ENCODE measurements around the gene TSPAN14. TPM values are rescaled to one million over a fixed set of nuclear protein-coding genes. Genes with fewer than 3 reads are reported as not detected.

TSPAN14 gene
- total RNA-seq, 2 experiments from 2014 or later = 130 to 136 TPM

- Mint-ChIP-seq H3K4me3 (peak overlapping the region; percentile 75), H3K36me3 (ENCODE audit: low read depth) (peaks cover 65% of the 10 kb centered on the region), H3K4me1 (peaks cover 98% of the 10 kb centered on the region), H3K9me3 (no peaks in the 10 kb centered on the region), H3K27me3 (no peaks in the 10 kb centered on the region), H3K27ac (peak overlapping the region; percentile 91)
- no peak for DNase-seq
- ChIA-PET POLR2A (interaction anchor here (1.3 to 11.7 kb wide), 5 partner anchors 11 to 44 kb away, joined by 5 to 404 read pairs (median 7); partner anchors contain the start of gene TSPAN14), CTCF (interaction anchor here (1.5 to 6.6 kb wide), 6 partner anchors 9 to 44 kb away, joined by 3 to 64 read pairs (median 16); no protein-coding TSS in a partner anchor)
Measured at GRCh38 chr10:80488539-80489066, 34.5 kb downstream of the TSPAN14 start.

GRCh38 chr10:80489371-80490112, 35.4 kb downstream of the TSPAN14 start:
- H3K4me1 Mint-ChIP-seq = peaks cover 99% of the 10 kb centered on the region

GRCh38 chr10:80491251-80492102, 37.4 kb downstream of the TSPAN14 start:
- H3K36me3 Mint-ChIP-seq (ENCODE audit: low read depth) = peaks cover 75% of the 10 kb centered on the region
- no peak overlapping the region for H3K4me3 Mint-ChIP-seq
- peak overlapping the region; percentile 49 for H3K27ac Mint-ChIP-seq
- CTCF ChIA-PET = interaction anchor here (2.6 to 2.8 kb wide), 2 partner anchors 13 to 32 kb away, joined by 13 to 27 read pairs; no protein-coding TSS in a partner anchor
- POLR2A ChIA-PET = interaction anchor here (1.1 to 11.7 kb wide), 3 partner anchors 9 to 39 kb away, joined by 3 to 404 read pairs (median 5); partner anchors contain the start of gene TSPAN14
- peaks cover 3% of the 10 kb centered on the region for H3K9me3 Mint-ChIP-seq
- peaks cover 97% of the 10 kb centered on the region for H3K4me1 Mint-ChIP-seq
- no peak for DNase-seq
- no peaks in the 10 kb centered on the region for H3K27me3 Mint-ChIP-seq

More at GRCh38 chr10:80489371-80490112, 35.4 kb downstream of the TSPAN14 start:
- Mint-ChIP-seq H3K27me3 (no peaks in the 10 kb centered on the region), H3K36me3 (ENCODE audit: low read depth) (peaks cover 70% of the 10 kb centered on the region), H3K27ac (peak overlapping the region; percentile 91), H3K4me3 (no peak overlapping the region), H3K9me3 (no peaks in the 10 kb centered on the region)
- no peak for DNase-seq
- ChIA-PET POLR2A (interaction anchor here (1.3 to 11.7 kb wide), 4 partner anchors 10 to 45 kb away, joined by 5 to 404 read pairs (median 54); partner anchors contain the start of gene TSPAN14), CTCF (interaction anchor here (1.5 to 6.6 kb wide), 5 partner anchors 8 to 30 kb away, joined by 3 to 64 read pairs (median 16); no protein-coding TSS in a partner anchor)

GRCh38 chr10:80492848-80493521, 38.9 kb downstream of the TSPAN14 start:
- Mint-ChIP-seq H3K4me3 (no peak overlapping the region), H3K27ac (peak overlapping the region; percentile 76), H3K9me3 (peaks cover 8% of the 10 kb centered on the region), H3K4me1 (peaks cover 97% of the 10 kb centered on the region), H3K27me3 (no peaks in the 10 kb centered on the region), H3K36me3 (ENCODE audit: low read depth) (peaks cover 86% of the 10 kb centered on the region)
- ChIA-PET POLR2A (interaction anchor here (1.1 to 11.7 kb wide), 5 partner anchors 8 to 40 kb away, joined by 3 to 404 read pairs (median 5); partner anchors contain the start of gene TSPAN14), CTCF (interaction anchor here (0.6 to 2.8 kb wide), 10 partner anchors 8 to 115 kb away, joined by 3 to 27 read pairs (median 6); no protein-coding TSS in a partner anchor)
- DNase-seq = no peak

- H3K4me1 Mint-ChIP-seq = peaks cover 97% of the 10 kb centered on the region
- H3K4me3 Mint-ChIP-seq = peak overlapping the region; percentile 15
- peaks cover 87% of the 10 kb centered on the region for H3K36me3 Mint-ChIP-seq (ENCODE audit: low read depth)
- H3K27me3 Mint-ChIP-seq = no peaks in the 10 kb centered on the region
- H3K9me3 Mint-ChIP-seq = peaks cover 8% of the 10 kb centered on the region
- ChIA-PET CTCF (interaction anchor here (0.6 to 2.8 kb wide), 10 partner anchors 9 to 115 kb away, joined by 3 to 27 read pairs (median 6); no protein-coding TSS in a partner anchor), POLR2A (interaction anchor here (1.3 to 11.7 kb wide), 3 partner anchors 12 to 41 kb away, joined by 4 to 404 read pairs (median 7); partner anchors contain the start of gene TSPAN14)
- peak overlapping the region; percentile 76 for H3K27ac Mint-ChIP-seq
- no peak for DNase-seq
Measured at GRCh38 chr10:80493522-80494051, 39.5 kb downstream of the TSPAN14 start.

- ChIA-PET POLR2A (interaction anchor here (1.4 to 11.4 kb wide), 3 partner anchors 10 to 53 kb away, joined by 4 to 333 read pairs (median 101); partner anchors contain the start of gene TSPAN14), CTCF (interaction anchor here (2.5 to 17.8 kb wide), 4 partner anchors 9 to 50 kb away, joined by 16 to 414 read pairs (median 168); partner anchors contain the start of gene TSPAN14)
- Mint-ChIP-seq H3K36me3 (ENCODE audit: low read depth) (peaks cover 73% of the 10 kb centered on the region), H3K27ac (peak overlapping the region; percentile 92), H3K27me3 (no peaks in the 10 kb centered on the region), H3K9me3 (peaks cover 8% of the 10 kb centered on the region), H3K4me3 (peak overlapping the region; percentile 52), H3K4me1 (peaks cover 96% of the 10 kb centered on the region)
- no peak for DNase-seq
Measured at GRCh38 chr10:80496555-80497172, 42.6 kb downstream of the TSPAN14 start.

- H3K36me3 Mint-ChIP-seq (ENCODE audit: low read depth) = peaks cover 74% of the 10 kb centered on the region
Measured at GRCh38 chr10:80497187-80498077, 43.3 kb downstream of the TSPAN14 start.

GRCh38 chr10:80498078-80498832, 44.1 kb downstream of the TSPAN14 start:
- CTCF ChIA-PET = interaction anchor here (0.5 to 17.8 kb wide), 9 partner anchors 7 to 120 kb away, joined by 3 to 414 read pairs (median 6); partner anchors contain the start of gene TSPAN14
- peak overlapping the region; percentile 92 for H3K27ac Mint-ChIP-seq

More at GRCh38 chr10:80497187-80498077, 43.3 kb downstream of the TSPAN14 start:
- Mint-ChIP-seq H3K27me3 (no peaks in the 10 kb centered on the region), H3K4me1 (peaks cover 96% of the 10 kb centered on the region), H3K27ac (peak overlapping the region; percentile 92), H3K9me3 (peaks cover 8% of the 10 kb centered on the region), H3K4me3 (peak overlapping the region; percentile 52)
- POLR2A ChIA-PET = interaction anchor here (1.1 to 11.4 kb wide), 6 partner anchors 11 to 54 kb away, joined by 3 to 333 read pairs (median 4); partner anchors contain the start of gene TSPAN14
- CTCF ChIA-PET = interaction anchor here (1.5 to 17.8 kb wide), 6 partner anchors 8 to 119 kb away, joined by 3 to 414 read pairs (median 16); partner anchors contain the start of gene TSPAN14
- DNase-seq = peak; percentile 55

GRCh38 chr10:80498833-80499741, 45.0 kb downstream of the TSPAN14 start:
- POLR2A ChIA-PET = interaction anchor here (0.8 to 11.4 kb wide), 9 partner anchors 12 to 55 kb away, joined by 3 to 333 read pairs (median 4); partner anchors contain the start of gene TSPAN14
- Mint-ChIP-seq H3K4me3 (peak overlapping the region; percentile 52), H3K27me3 (no peaks in the 10 kb centered on the region), H3K27ac (peak overlapping the region; percentile 92), H3K36me3 (ENCODE audit: low read depth) (peaks cover 74% of the 10 kb centered on the region), H3K4me1 (peaks cover 97% of the 10 kb centered on the region), H3K9me3 (peaks cover 8% of the 10 kb centered on the region)
- DNase-seq = peak; percentile 70
- CTCF ChIA-PET = interaction anchor here (0.9 to 17.8 kb wide), 9 partner anchors 9 to 121 kb away, joined by 3 to 414 read pairs (median 4); partner anchors contain the start of genes PRXL2A and TSPAN14

More at GRCh38 chr10:80498078-80498832, 44.1 kb downstream of the TSPAN14 start:
- Mint-ChIP-seq H3K4me1 (peaks cover 97% of the 10 kb centered on the region), H3K36me3 (ENCODE audit: low read depth) (peaks cover 79% of the 10 kb centered on the region), H3K27me3 (no peaks in the 10 kb centered on the region), H3K9me3 (peaks cover 8% of the 10 kb centered on the region), H3K4me3 (peak overlapping the region; percentile 52)
- POLR2A ChIA-PET = interaction anchor here (1.1 to 11.4 kb wide), 7 partner anchors 11 to 54 kb away, joined by 3 to 333 read pairs (median 5); partner anchors contain the start of gene TSPAN14
- DNase-seq = no peak

Data from activated CD4-positive, alpha-beta memory T cell treated with anti-CD3 and anti-CD28 coated beads, Interleukin-2, amount 10 ng/mL, durations not matched to agents 7 days and 5 days (primary cell).